Measurements from ENCODE around the gene ULK3. TPM values are rescaled to one million over a fixed set of nuclear protein-coding genes. Genes with fewer than 3 reads are reported as not detected.
A peak's percentile ranks its signal among the peaks of the same experiment; 100 is the strongest.
"Not testable (repeated sequence)": the region's sequence is repeated elsewhere in the genome, so short reads cannot be mapped to it uniquely, and the experiment has no call there.

ULK3 gene
- 49.3 TPM for polyA plus RNA-seq (ENCODE audit: insufficient read length)

- peak; percentile 90 for DNase-seq
Measured at GRCh38 chr15:74842581-74843444, at the start of gene ULK3. TSS of gene ULK3 (minus strand) at chr15:74843156. CDS start at chr15:74843105, 51 bp downstream.

- DNase-seq, result no peak
Measured at GRCh38 chr15:74892313-74892712, 49.4 kb upstream of the ULK3 start.

DNA sequence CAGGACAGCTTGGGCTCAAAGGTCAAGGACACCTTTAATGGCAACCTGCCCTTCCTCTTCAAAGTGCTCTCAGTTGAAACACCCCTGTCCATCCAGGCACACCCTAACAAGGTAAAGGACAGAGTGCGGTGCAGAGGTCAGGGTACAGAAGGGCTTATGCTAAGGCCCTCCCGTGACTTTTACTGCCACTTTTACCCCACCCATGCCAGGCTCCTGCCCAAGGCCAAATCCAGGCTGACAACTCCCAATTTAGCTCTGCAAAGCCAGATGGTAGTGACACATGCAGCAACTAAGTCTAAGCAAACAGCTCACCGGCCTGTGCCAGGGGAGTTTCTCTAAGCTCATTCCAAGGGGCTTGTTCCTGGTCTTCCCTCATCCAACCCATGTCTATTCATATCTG lies 48.5 kb upstream of the ULK3 start:
- DNase-seq, result no peak

GRCh38 chr15:74890665-74890960 lies 47.7 kb upstream of the ULK3 start:
- DNase-seq, result no peak

DNA sequence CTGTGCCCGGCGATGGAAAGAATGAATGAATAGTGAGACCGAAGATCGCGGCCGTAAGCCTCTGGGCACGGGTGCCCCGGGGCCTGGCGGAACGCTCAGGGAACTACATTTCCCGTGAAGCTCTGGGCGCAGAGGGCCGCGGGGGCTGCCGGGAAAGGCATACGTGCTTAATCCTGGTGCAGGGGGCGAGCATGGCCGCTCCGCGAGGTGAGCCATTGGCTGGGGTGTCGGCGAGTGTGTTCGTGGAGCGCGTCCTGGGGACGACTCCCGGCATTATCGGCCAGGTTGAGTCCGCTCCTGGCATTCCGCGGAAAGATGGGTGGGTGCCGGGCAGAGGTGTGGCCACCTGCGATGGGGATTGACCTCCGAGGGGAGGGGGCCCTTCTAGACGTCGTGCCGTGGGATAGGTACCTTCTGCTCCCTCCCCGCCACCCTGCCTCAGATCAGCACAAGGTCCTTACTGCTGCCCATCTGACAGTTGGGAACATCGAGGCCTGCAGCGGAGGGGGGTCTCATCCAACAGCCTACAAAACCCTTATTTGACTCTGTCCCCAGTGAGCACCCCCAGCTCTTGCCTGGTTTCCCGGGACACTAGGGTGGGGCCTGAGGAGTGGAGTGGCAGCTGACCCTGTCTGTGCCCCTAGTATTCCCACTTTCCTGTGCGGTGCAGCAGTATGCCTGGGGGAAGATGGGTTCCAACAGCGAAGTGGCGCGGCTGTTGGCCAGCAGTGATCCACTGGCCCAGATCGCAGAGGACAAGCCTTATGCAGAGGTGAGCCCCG lies 47.1 kb upstream of the ULK3 start, which contains the start of gene MPI:
MPI (plus strand) TSS at position 160 of the 782 bp plus-strand sequence; CDS start at position 192, 32 bp downstream.
- peak; percentile 87 for DNase-seq

GRCh38 chr15:74889390-74889882 lies 46.5 kb upstream of the ULK3 start:
- DNase-seq, result peak; percentile 65

DNA sequence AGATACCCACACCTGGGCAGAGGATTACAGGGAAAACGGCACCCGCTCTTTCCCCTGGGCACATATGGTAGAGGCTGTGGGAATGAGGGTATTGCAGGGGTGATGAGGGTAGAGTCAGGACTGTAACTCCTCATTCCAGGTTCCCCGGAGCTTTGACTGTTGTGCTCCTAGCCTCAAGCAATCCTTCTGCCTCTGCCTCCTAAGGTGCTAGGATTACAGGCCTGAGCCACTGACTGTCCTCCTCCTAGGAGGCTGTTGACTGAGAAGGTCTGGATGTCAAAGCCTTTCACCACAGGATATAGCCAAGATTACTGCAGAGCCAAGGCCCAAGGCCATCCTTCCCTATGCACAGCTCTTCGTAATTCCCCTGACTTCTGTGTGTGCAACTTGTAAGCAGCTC lies 45.8 kb upstream of the ULK3 start:
- no peak for DNase-seq

GRCh38 chr15:74887537-74888193 lies 44.7 kb upstream of the ULK3 start:
- not testable (repeated sequence) for DNase-seq

- no peak for DNase-seq
Measured at GRCh38 chr15:74885461-74885860, 42.5 kb upstream of the ULK3 start.

GRCh38 chr15:74884428-74885223 lies 41.7 kb upstream of the ULK3 start:
- DNase-seq, result no peak

DNA sequence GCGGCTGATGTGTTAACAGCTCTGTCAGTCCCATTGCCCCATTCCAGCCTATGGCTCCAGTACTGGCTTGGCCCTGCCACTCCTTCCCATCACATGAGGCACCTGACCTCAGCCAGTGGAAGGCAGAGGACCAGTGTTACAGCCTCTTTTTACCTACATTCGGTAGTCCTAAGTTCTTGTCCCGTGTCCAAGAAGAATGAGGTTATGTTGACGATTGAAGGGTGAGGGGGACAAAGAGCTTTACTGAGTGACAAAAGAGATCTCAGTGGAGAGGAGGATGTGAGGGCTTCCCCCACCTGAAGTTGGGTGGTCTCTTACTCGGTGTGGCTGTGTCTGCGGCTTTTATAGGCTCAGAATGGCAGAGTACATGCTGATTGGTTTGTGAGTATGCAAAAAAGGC lies 39.6 kb upstream of the ULK3 start:
- no peak for DNase-seq

GRCh38 chr15:74878273-74878672 lies 35.3 kb upstream of the ULK3 start:
- DNase-seq, result no peak

GRCh38 chr15:74873756-74874424 lies 30.9 kb upstream of the ULK3 start:
- no peak for DNase-seq

DNA sequence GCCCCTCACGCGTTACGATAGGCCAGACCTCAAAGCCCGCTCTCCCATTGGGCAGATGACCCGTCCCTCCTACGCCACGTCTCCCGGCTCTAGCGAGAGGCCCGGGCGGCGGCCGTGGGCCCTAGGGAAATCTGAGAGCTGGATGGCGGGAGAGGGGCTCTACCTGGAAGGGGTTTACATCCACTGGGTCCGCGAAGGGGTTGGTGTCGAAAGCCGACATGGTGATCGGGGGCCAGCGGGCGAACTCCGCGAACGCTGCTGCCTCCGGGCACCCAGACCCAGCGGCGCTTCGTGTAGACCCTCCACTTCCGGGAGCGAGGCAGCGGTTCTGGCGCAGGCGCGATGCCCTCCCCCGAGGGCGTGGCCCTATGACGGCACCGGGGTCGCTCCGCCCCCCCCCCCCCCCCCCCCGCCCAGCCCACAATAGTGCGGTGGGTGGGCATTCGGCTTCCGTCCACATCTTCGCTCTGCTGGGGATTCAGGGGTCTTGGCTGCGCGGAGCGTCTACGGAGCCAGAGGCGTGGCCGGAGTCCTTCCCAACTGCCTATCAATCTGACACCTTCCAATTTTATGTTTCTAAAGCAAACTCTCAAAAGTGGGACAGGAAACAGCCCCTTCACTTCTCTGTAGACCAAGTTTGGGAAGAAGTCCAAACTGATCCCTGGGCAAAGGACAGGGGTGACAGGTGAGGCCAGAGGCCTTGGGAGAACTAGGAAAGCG lies 30.2 kb upstream of the ULK3 start, which contains the start of gene SCAMP2:
SCAMP2 (minus strand) TSS at position 330 of the 720 bp plus-strand sequence; CDS start at position 220, 110 bp downstream.
- DNase-seq, result peak; percentile 94

DNA sequence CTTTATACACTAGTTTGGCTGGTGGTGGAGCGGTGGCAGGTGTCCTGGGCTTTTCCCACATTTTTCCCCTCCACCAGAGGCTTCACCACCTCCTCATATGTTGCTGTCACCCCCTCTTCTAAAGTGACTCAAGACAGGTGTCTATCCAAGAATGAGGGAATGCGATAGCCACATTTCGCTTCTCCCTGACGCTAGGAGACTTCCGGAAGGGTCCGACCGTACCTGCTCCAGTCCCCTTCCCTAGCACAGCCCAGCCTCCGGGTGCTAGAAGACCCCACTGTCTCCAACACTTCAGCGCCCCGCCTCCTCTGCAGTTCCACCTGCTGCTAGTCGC lies 29.7 kb upstream of the ULK3 start:
- DNase-seq, result no peak

- DNase-seq, result no peak
Measured at GRCh38 chr15:74870436-74871215, 27.7 kb upstream of the ULK3 start.

DNA sequence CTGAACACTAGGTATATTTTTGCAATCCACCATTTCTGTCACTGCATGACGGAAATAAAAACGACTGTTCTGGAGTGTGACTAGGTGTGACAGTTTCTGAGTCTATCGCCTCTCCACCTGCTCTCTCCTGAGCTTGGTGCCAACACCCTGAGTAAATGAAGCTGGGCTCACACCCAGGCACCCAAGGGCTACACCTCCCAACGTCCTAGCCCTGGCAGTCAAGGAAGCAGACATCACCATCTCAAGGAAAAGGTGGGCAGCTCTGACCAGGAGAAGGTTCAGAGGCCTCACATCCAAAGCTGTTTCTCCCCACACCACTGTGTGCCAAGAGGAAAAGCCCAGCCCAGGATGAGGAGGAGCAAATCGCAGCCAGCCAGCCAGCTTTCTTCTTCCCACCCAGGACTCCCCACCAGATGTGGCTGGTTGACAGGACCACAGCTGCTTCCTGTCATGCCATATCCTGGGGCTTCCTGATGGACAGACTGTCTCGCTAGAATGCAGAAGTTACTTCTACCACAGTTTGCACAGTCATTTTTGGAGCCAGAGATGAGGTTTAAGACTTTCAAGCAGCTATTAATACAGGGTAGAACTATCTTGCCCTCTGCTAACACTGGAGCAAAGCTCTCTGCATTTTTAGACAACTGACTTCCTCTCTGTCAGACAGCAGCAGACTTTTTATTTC lies 26.9 kb upstream of the ULK3 start:
- DNase-seq, result peak; percentile 38

GRCh38 chr15:74869372-74869725 lies 26.4 kb upstream of the ULK3 start:
- DNase-seq, result no peak

DNA sequence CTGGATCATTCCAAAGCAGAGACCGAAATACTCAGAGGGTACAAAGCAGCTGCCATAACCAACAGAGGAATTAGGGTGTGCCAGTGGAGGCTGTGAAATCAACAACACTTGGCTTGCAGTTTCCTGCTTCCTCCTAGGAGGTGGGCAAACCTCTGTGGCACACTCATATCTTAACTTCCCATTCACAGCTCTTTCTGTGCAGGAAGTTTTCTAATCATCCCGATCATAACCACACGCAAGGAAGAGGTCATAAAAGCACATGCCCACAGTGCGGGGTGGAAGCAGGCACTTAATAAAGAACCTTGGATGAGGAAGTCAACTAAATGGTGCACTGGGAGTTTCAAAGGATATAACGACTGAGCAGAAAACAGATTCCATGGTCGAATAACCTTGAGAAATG lies 25.1 kb upstream of the ULK3 start:
- DNase-seq, result no peak
